ENCODE data around the gene RIOK3.

Gene RIOK3

DNA sequence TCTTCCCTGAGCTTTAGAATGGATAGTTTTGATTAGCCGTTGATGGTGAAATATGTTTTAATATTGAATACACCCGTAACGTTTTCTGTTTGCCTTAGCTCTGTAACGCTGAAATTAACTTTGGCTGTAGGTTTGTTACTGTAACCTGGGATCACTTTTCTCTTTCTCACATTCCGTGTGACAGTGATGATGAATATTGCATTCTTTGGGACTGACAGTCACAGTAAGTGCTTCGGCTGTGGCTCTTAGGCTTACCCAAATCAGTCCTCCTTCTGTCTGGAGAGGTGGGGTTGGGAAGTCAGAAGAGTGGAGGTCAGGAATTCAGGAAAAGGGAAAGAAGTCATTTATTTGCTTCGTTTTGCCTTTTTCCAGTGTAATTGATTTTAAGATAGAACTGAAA lies 68.2 kb downstream of the RIOK3 start (continued):
- TF ChIP-seq, protein P1, sequence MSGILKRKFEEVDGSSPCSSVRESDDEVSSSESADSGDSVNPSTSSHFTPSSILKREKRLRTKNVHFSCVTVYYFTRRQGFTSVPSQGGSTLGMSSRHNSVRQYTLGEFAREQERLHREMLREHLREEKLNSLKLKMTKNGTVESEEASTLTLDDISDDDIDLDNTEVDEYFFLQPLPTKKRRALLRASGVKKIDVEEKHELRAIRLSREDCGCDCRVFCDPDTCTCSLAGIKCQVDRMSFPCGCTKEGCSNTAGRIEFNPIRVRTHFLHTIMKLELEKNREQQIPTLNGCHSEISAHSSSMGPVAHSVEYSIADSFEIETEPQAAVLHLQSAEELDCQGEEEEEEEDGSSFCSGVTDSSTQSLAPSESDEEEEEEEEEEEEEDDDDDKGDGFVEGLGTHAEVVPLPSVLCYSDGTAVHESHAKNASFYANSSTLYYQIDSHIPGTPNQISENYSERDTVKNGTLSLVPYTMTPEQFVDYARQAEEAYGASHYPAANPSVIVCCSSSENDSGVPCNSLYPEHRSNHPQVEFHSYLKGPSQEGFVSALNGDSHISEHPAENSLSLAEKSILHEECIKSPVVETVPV (CRISPR knock-in tag; IDR thresholded peaks at IDR 0.05) = no peak
- TF ChIP-seq TCF4 (CRISPR knock-in tag; IDR thresholded peaks at IDR 0.05; ENCODE audit: borderline replicate concordance) (no peak), ZFP3 (CRISPR knock-in tag; IDR thresholded peaks at IDR 0.05) (no peak)

- TF ChIP-seq RARB (CRISPR knock-in tag; IDR thresholded peaks at IDR 0.05) = no peak
- TF ChIP-seq ZNF565 (CRISPR knock-in tag; conservative IDR thresholded peaks at IDR 0.05; ENCODE audit: low read depth) = no peak
- no peak for TF ChIP-seq CSDC2 (CRISPR knock-in tag; IDR thresholded peaks at IDR 0.05)
- TF ChIP-seq TOX (CRISPR knock-in tag; IDR thresholded peaks at IDR 0.05; ENCODE audit: borderline replicate concordance) = no peak
- TF ChIP-seq ISL1 (CRISPR knock-in tag; IDR thresholded peaks at IDR 0.05) = no peak
- no peak for TF ChIP-seq PPARA (CRISPR knock-in tag; IDR thresholded peaks at IDR 0.05; ENCODE audit: borderline replicate concordance)
- no peak for TF ChIP-seq ZNF70 (CRISPR knock-in tag; IDR thresholded peaks at IDR 0.05)
- no peak for TF ChIP-seq ZC3H10 (CRISPR knock-in tag; IDR thresholded peaks at IDR 0.05)
- no peak for TF ChIP-seq TSHZ2 (CRISPR knock-in tag; IDR thresholded peaks at IDR 0.05)
- no peak for TF ChIP-seq CREB5 (CRISPR knock-in tag; IDR thresholded peaks at IDR 0.05; ENCODE audit: low read depth)
- ATAC-seq = no peak
Measured at GRCh38 chr18:23521907-23522306, 68.8 kb downstream of the RIOK3 start.

- TF ChIP-seq ZNF8 (CRISPR knock-in tag; IDR thresholded peaks at IDR 0.05) (no peak), ARNTL (CRISPR knock-in tag; IDR thresholded peaks at IDR 0.05; ENCODE audit: borderline replicate concordance, low read depth) (no peak), BACH2 (CRISPR knock-in tag; IDR thresholded peaks at IDR 0.05; ENCODE audit: borderline replicate concordance) (no peak), CSDC2 (CRISPR knock-in tag; IDR thresholded peaks at IDR 0.05) (no peak), POU6F1 (CRISPR knock-in tag; IDR thresholded peaks at IDR 0.05; ENCODE audit: borderline replicate concordance, low read depth) (no peak)
- no peak for ATAC-seq
Measured at GRCh38 chr18:23523429-23524212, 70.5 kb downstream of the RIOK3 start.

- no peak for ATAC-seq
- TF ChIP-seq ESRRG (CRISPR knock-in tag; IDR thresholded peaks at IDR 0.05) = no peak
- TF ChIP-seq CSDC2 (CRISPR knock-in tag; IDR thresholded peaks at IDR 0.05) = no peak
- no peak for TF ChIP-seq TCF4 (CRISPR knock-in tag; IDR thresholded peaks at IDR 0.05; ENCODE audit: borderline replicate concordance)
- TF ChIP-seq ISL1 (CRISPR knock-in tag; IDR thresholded peaks at IDR 0.05) = no peak
- no peak for TF ChIP-seq ZC3H10 (CRISPR knock-in tag; IDR thresholded peaks at IDR 0.05)
- TF ChIP-seq ZFP3 (CRISPR knock-in tag; IDR thresholded peaks at IDR 0.05) = no peak
- TF ChIP-seq POU6F1 (CRISPR knock-in tag; IDR thresholded peaks at IDR 0.05; ENCODE audit: borderline replicate concordance, low read depth) = no peak
- no peak for TF ChIP-seq SNAI2 (CRISPR knock-in tag; IDR thresholded peaks at IDR 0.05)
- no peak for TF ChIP-seq TOX (CRISPR knock-in tag; IDR thresholded peaks at IDR 0.05; ENCODE audit: borderline replicate concordance)
- no peak for TF ChIP-seq RARB (CRISPR knock-in tag; IDR thresholded peaks at IDR 0.05)
- TF ChIP-seq ARNTL (CRISPR knock-in tag; IDR thresholded peaks at IDR 0.05; ENCODE audit: borderline replicate concordance, low read depth) = no peak
- TF ChIP-seq PPARA (CRISPR knock-in tag; IDR thresholded peaks at IDR 0.05; ENCODE audit: borderline replicate concordance) = no peak
- no peak for TF ChIP-seq CREB5 (CRISPR knock-in tag; IDR thresholded peaks at IDR 0.05; ENCODE audit: low read depth)
- TF ChIP-seq, protein P2, sequence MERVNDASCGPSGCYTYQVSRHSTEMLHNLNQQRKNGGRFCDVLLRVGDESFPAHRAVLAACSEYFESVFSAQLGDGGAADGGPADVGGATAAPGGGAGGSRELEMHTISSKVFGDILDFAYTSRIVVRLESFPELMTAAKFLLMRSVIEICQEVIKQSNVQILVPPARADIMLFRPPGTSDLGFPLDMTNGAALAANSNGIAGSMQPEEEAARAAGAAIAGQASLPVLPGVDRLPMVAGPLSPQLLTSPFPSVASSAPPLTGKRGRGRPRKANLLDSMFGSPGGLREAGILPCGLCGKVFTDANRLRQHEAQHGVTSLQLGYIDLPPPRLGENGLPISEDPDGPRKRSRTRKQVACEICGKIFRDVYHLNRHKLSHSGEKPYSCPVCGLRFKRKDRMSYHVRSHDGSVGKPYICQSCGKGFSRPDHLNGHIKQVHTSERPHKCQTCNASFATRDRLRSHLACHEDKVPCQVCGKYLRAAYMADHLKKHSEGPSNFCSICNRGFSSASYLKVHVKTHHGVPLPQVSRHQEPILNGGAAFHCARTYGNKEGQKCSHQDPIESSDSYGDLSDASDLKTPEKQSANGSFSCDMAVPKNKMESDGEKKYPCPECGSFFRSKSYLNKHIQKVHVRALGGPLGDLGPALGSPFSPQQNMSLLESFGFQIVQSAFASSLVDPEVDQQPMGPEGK (CRISPR knock-in tag; IDR thresholded peaks at IDR 0.05; ENCODE audit: borderline replicate concordance) = no peak
- TF ChIP-seq BACH2 (CRISPR knock-in tag; IDR thresholded peaks at IDR 0.05; ENCODE audit: borderline replicate concordance) = no peak
- no peak for TF ChIP-seq ZFP30 (CRISPR knock-in tag; IDR thresholded peaks at IDR 0.05)
- TF ChIP-seq OSR1 (CRISPR knock-in tag; IDR thresholded peaks at IDR 0.05) = no peak
Measured at GRCh38 chr18:23524213-23524707, 71.2 kb downstream of the RIOK3 start.
